K562 (cell line): ENCODE results near the gene SUB1. TPM values are rescaled to one million over a fixed set of nuclear protein-coding genes. Genes with fewer than 3 reads are reported as not detected.

Source experiments
- ARID3A ChIP-seq: IDR thresholded peaks from 2 replicates; pipeline ENCODE4 v1.6.1; 2012; ENCODE audit warnings: low read depth, low read length, improper control_type of control experiment, borderline replicate concordance
- CBX2 ChIP-seq: fragments of 200-600 bp; sonication (generic); IDR thresholded peaks from one replicate; pipeline ENCODE4 v1.6.1; 2012; ENCODE audit warnings: mild to moderate bottlenecking, low read length, inconsistent platforms; ENCODE audit not compliant: insufficient read depth, poor library complexity, severe bottlenecking
- GABPA ChIP-seq: fragments of 200-800 bp; sonication (Bioruptor generic); conservative IDR thresholded peaks from 2 replicates; pipeline ENCODE4 v1.6.1; 2016; ENCODE audit warnings: low read depth, missing genetic modification characterization, missing compliant biosample characterization
- GATAD2A ChIP-seq: fragments of 450-650 bp; IDR thresholded peaks from 2 replicates; pipeline ENCODE4 v1.6.1; 2017
- GTF2E2 ChIP-seq: fragments of 200-800 bp; sonication (Bioruptor generic); IDR thresholded peaks from 2 replicates; pipeline ENCODE4 v1.6.1; 2016; ENCODE audit warnings: missing genetic modification characterization, missing compliant biosample characterization
- HDAC3 ChIP-seq: fragments of 450-650 bp; IDR thresholded peaks from 2 replicates; pipeline ENCODE4 v1.6.1; 2018; ENCODE audit warnings: borderline replicate concordance, mild to moderate bottlenecking, moderate library complexity; ENCODE audit not compliant: partially characterized antibody
- HNRNPUL1 ChIP-seq: fragments of 200-400 bp; formaldehyde crosslinking; IDR thresholded peaks from 2 replicates; pipeline ENCODE4 v1.6.1; 2017; ENCODE audit warnings: low read length
- PBX2 ChIP-seq, 2 experiments: IDR thresholded peaks in 1 of 2; conservative IDR thresholded peaks in 1 of 2; 2 replicates each; pipeline ENCODE4 v1.6.1; 2016; ENCODE audit warnings: low read depth in 2 of 2, mild to moderate bottlenecking in 1 of 2, missing compliant biosample characterization in 1 of 2, missing genetic modification characterization in 1 of 2, moderate library complexity in 1 of 2
- RAD51 ChIP-seq: fragments of 450-650 bp; IDR thresholded peaks from 2 replicates; pipeline ENCODE4 v1.7.1; 2016; ENCODE audit warnings: low read depth, mild to moderate bottlenecking, borderline replicate concordance
- SMAD3 ChIP-seq: fragments of 450-650 bp; formaldehyde crosslinking; conservative IDR thresholded peaks from 2 replicates; pipeline ENCODE4 v1.4.0; 2020; ENCODE audit warnings: mild to moderate bottlenecking
- YBX1 ChIP-seq: fragments of 450-650 bp; IDR thresholded peaks from 2 replicates; pipeline ENCODE4 v1.7.1; 2016; ENCODE audit warnings: mild to moderate bottlenecking
- ZBED1 ChIP-seq: IDR thresholded peaks from 2 replicates; pipeline ENCODE4 v1.6.1; 2014
- polyA plus RNA-seq, 8 experiments: library from polyadenylated mRNA; depleted of rRNA in 4 of 8; stranded (reverse) in 5 of 8; unstranded in 3 of 8; fragments of >200 nt; fragmentation: Nextera tagmentation in 2 of 8; fragmentation: Illumina TruSeq in 1 of 8; extraction: Ambion mirVana in 2 of 8; extraction: Trizol in 1 of 8; gene quantifications; 2 replicates each; pipeline versions ENCODE4 v1.2.1 to v1.2.3, GENCODE V29; 2011 to 2014; ENCODE audit warnings: inconsistent platforms in 1 of 8, missing spikeins in 1 of 8
- total RNA-seq, 7 experiments: library from RNA; depleted of rRNA in 6 of 7; stranded (reverse); fragments of >200 nt in 6 of 7; fragmentation: Illumina TruSeq in 2 of 7; extraction: Trizol in 2 of 7; gene quantifications; 2 replicates each; pipeline versions ENCODE4 v1.2.1 to v1.2.3, GENCODE V29; 2011 to 2021; ENCODE audit warnings: low replicate concordance in 1 of 7
- TF ChIP-seq, protein P1 (sequence below): fragments of 450-650 bp; IDR thresholded peaks from 2 replicates; pipeline ENCODE4 v1.6.1; 2016; ENCODE audit warnings: low read depth
- TF ChIP-seq, protein P2 (sequence below): fragments of 250-450 bp; sonication (Bioruptor Pico); IDR thresholded peaks from 2 replicates; pipeline ENCODE4 v1.5.0; 2021

SUB1 gene
- total and polyA plus RNA-seq, 9 of the 15 experiments (the other 6 are each of a cell fraction or from before 2014, with no cell fraction given) = 336 to 1,031 (median 700) TPM

- TF ChIP-seq, protein P1, sequence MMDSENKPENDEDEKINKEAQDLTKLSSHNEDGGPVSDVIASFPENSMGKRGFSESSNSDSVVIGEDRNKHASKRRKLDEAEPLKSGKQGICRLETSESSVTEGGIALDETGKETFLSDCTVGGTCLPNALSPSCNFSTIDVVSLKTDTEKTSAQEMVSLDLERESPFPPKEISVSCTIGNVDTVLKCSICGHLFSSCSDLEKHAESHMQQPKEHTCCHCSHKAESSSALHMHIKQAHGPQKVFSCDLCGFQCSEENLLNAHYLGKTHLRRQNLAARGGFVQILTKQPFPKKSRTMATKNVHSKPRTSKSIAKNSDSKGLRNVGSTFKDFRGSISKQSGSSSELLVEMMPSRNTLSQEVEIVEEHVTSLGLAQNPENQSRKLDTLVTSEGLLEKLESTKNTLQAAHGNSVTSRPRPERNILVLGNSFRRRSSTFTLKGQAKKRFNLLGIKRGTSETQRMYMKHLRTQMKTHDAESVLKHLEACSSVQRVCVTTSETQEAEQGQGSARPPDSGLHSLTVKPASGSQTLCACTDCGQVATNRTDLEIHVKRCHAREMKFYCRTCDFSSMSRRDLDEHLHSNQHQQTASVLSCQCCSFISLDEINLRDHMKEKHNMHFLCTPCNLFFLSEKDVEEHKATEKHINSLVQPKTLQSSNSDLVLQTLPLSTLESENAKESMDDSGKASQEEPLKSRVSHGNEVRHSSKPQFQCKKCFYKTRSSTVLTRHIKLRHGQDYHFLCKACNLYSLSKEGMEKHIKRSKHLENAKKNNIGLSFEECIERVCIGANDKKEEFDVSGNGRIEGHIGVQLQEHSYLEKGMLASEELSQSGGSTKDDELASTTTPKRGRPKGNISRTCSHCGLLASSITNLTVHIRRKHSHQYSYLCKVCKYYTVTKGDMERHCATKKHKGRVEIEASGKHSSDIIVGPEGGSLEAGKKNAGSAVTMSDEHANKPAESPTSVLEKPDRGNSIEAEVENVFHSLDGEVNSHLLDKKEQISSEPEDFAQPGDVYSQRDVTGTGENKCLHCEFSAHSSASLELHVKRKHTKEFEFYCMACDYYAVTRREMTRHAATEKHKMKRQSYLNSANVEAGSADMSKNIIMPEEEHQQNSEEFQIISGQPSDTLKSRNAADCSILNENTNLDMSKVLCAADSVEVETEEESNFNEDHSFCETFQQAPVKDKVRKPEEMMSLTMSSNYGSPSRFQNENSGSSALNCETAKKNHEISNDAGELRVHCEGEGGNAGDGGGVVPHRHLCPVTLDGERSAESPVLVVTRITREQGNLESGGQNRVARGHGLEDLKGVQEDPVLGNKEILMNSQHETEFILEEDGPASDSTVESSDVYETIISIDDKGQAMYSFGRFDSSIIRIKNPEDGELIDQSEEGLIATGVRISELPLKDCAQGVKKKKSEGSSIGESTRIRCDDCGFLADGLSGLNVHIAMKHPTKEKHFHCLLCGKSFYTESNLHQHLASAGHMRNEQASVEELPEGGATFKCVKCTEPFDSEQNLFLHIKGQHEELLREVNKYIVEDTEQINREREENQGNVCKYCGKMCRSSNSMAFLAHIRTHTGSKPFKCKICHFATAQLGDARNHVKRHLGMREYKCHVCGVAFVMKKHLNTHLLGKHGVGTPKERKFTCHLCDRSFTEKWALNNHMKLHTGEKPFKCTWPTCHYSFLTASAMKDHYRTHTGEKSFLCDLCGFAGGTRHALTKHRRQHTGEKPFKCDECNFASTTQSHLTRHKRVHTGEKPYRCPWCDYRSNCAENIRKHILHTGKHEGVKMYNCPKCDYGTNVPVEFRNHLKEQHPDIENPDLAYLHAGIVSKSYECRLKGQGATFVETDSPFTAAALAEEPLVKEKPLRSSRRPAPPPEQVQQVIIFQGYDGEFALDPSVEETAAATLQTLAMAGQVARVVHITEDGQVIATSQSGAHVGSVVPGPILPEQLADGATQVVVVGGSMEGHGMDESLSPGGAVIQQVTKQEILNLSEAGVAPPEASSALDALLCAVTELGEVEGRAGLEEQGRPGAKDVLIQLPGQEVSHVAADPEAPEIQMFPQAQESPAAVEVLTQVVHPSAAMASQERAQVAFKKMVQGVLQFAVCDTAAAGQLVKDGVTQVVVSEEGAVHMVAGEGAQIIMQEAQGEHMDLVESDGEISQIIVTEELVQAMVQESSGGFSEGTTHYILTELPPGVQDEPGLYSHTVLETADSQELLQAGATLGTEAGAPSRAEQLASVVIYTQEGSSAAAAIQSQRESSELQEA = no peak
- no peak for TF ChIP-seq GTF2E2
- no peak for TF ChIP-seq YBX1
- no peak for TF ChIP-seq RAD51
- no peak for TF ChIP-seq GABPA (tag)
- TF ChIP-seq ZBED1 = no peak
- TF ChIP-seq ARID3A = no peak
- TF ChIP-seq CBX2 = no peak
- TF ChIP-seq, protein P2, sequence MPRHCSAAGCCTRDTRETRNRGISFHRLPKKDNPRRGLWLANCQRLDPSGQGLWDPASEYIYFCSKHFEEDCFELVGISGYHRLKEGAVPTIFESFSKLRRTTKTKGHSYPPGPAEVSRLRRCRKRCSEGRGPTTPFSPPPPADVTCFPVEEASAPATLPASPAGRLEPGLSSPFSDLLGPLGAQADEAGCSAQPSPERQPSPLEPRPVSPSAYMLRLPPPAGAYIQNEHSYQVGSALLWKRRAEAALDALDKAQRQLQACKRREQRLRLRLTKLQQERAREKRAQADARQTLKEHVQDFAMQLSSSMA = no peak
- peak; percentile 89 for TF ChIP-seq SMAD3 (CRISPR knock-in tag)
- TF ChIP-seq PBX2 (CRISPR knock-in tag; IDR thresholded peaks at IDR 0.05; ENCODE audit: low read depth) = no peak
- TF ChIP-seq PBX2 (tag; conservative IDR thresholded peaks at IDR 0.05; ENCODE audit: low read depth) = 0 out of 2 replicates have a peak, but pooled peaks have one; percentile 17
- no peak for TF ChIP-seq HNRNPUL1
- TF ChIP-seq GATAD2A = no peak
- TF ChIP-seq HDAC3 = no peak
Observed at GRCh38 chr5:32562056-32562455, 23.3 kb upstream of the SUB1 start (continued).
